SU-DHL-6 (cell line): ENCODE results near the gene PPP1R14C.

Experiments used
- H2AFZ ChIP-seq: fragments of 200-600 bp; sonication (generic); 2 replicates; pipeline ENCODE4 v1.6.1; 2014; ENCODE audit warnings: low read depth, mild to moderate bottlenecking, moderate library complexity, mixed read lengths, antibody characterized with exemption, low read length; ENCODE audit not compliant: severe bottlenecking
- H3F3A ChIP-seq: fragments of 200-600 bp; shearing (Covaris generic); 2 replicates; pipeline ENCODE4 v1.6.0; 2016; ENCODE audit warnings: antibody characterized with exemption, mild to moderate bottlenecking; ENCODE audit not compliant: insufficient read depth
- H3K27ac ChIP-seq: fragments of 200-600 bp; sonication (generic); 2 replicates; pipeline ENCODE4 v1.5.1; 2016; ENCODE audit warnings: low read depth, mild to moderate bottlenecking, low read length, moderate library complexity, mixed read lengths
- H3K27me3 ChIP-seq: fragments of 200-600 bp; sonication (generic), shearing (Covaris generic); 2 replicates; pipeline ENCODE4 v1.6.0; 2014; ENCODE audit warnings: mild to moderate bottlenecking, low read length
- H3K36me3 ChIP-seq: fragments of 200-600 bp; sonication (generic); 2 replicates; pipeline ENCODE4 v1.6.1; 2014; ENCODE audit warnings: mild to moderate bottlenecking, low read length, mixed read lengths
- H3K4me2 ChIP-seq: fragments of 300-600, 200-600 bp; shearing (Covaris generic), sonication (generic); 2 replicates; pipeline ENCODE4 v1.6.0; 2014; ENCODE audit warnings: low read length, low read depth, mild to moderate bottlenecking; ENCODE audit not compliant: poor library complexity, severe bottlenecking
- H3K4me3 ChIP-seq: fragments of 200-600 bp; sonication (generic); 2 replicates; pipeline ENCODE4 v1.5.1; 2014; ENCODE audit warnings: antibody characterized with exemption, low read length, mild to moderate bottlenecking, mixed read lengths; ENCODE audit not compliant: insufficient read depth, poor library complexity, severe bottlenecking
- H3K79me2 ChIP-seq: fragments of 200-600 bp; sonication (generic); 2 replicates; pipeline ENCODE4 v1.6.1; 2014; ENCODE audit warnings: mild to moderate bottlenecking, low read length, moderate library complexity; ENCODE audit not compliant: insufficient read depth
- H3K9ac ChIP-seq: fragments of 200-600 bp; sonication (generic); 2 replicates; pipeline ENCODE4 v1.7.0; 2014; ENCODE audit warnings: mild to moderate bottlenecking, low read length
- H3K9me2 ChIP-seq: fragments of 200-600 bp; sonication (generic); replicated peaks from 2 replicates; pipeline ENCODE4 v1.6.1; 2014; ENCODE audit warnings: low read length; ENCODE audit not compliant: insufficient read depth
- H3K9me3 ChIP-seq: fragments of 200-600 bp; sonication (generic); 2 replicates; pipeline ENCODE4 v1.6.1; 2014; ENCODE audit warnings: low read length, mixed read lengths; ENCODE audit not compliant: insufficient read depth
- H4K20me1 ChIP-seq: fragments of 200-600 bp; sonication (generic); 2 replicates; pipeline ENCODE4 v1.6.1; 2014; ENCODE audit warnings: low read depth, mild to moderate bottlenecking, antibody characterized with exemption, low read length, moderate library complexity, mixed read lengths
- EZH2phosphoT487 ChIP-seq: fragments of 200-600 bp; sonication (generic), shearing (Covaris generic); conservative IDR thresholded peaks from 2 replicates; pipeline ENCODE4 v1.6.1; 2018; ENCODE audit warnings: mild to moderate bottlenecking, antibody characterized with exemption, low read length, moderate library complexity, mixed read lengths
- TF ChIP-seq, protein P1 (sequence below): fragments of 200-600 bp; sonication (generic); IDR thresholded peaks from one replicate; pipeline ENCODE4 v1.5.1; 2017; ENCODE audit warnings: antibody characterized with exemption, mild to moderate bottlenecking, low read length, moderate library complexity; ENCODE audit not compliant: insufficient read depth, poor library complexity, severe bottlenecking

Gene PPP1R14C

DNA sequence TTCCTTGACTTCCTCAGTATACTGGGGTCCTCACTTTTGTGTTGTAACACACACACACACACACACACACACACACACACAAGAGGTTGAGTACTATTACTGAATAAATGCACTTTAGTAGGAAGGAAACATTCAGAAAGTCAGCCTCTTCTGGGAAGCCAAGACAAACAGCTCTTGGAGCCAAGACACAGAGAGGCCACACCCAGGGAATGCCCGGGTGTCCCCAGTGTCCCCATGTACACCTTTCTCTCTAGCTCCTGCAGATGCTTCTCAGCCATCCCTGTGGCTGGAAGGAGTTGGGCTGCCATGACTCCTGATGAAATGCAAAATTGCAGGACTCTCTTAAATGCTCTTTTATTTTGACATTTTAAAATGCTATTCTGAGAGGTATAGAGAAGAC is 70.5 kb downstream of the PPP1R14C start:
- Histone ChIP-seq H3K9me3 (no peaks in the 10 kb centered on the region), H3K4me3 (no peak overlapping the region), H3K79me2 (no peaks in the 10 kb centered on the region), H3K4me2 (no peak overlapping the region), H4K20me1 (no peaks in the 10 kb centered on the region), H3F3A (no peaks in the 10 kb centered on the region), H3K27me3 (no peaks in the 10 kb centered on the region), H3K27ac (no peak overlapping the region), H3K9ac (no peak overlapping the region), H3K9me2 (no peaks in the 10 kb centered on the region), H2AFZ (no peak overlapping the region), H3K36me3 (no peaks in the 10 kb centered on the region)
- TF ChIP-seq, protein P1, sequence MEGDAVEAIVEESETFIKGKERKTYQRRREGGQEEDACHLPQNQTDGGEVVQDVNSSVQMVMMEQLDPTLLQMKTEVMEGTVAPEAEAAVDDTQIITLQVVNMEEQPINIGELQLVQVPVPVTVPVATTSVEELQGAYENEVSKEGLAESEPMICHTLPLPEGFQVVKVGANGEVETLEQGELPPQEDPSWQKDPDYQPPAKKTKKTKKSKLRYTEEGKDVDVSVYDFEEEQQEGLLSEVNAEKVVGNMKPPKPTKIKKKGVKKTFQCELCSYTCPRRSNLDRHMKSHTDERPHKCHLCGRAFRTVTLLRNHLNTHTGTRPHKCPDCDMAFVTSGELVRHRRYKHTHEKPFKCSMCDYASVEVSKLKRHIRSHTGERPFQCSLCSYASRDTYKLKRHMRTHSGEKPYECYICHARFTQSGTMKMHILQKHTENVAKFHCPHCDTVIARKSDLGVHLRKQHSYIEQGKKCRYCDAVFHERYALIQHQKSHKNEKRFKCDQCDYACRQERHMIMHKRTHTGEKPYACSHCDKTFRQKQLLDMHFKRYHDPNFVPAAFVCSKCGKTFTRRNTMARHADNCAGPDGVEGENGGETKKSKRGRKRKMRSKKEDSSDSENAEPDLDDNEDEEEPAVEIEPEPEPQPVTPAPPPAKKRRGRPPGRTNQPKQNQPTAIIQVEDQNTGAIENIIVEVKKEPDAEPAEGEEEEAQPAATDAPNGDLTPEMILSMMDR, result no peak
- TF ChIP-seq EZH2phosphoT487, result no peak

DNA sequence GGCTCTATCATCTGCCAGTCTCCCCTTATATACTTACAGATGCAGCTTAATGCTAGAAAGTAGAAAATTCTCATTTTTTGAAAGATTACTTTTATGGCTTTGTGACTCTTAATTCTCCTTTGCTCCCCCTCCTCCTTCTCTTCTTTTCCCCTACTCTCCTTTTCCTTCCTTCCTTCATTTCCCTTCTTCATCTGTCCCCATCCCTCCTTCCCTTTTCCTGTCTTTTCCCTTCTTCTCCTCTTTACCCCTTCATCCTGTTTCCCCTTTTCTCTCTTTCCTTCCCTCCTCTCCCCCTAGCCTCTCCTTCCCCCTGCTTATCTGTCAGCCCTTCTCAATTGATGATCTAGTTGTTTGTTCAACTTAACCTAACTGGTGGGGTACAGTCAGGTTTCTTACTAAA is 71.5 kb downstream of the PPP1R14C start:
- H3K4me3 ChIP-seq, result no peak overlapping the region
- no peaks in the 10 kb centered on the region for H4K20me1 ChIP-seq
- no peak overlapping the region for H3K27ac ChIP-seq
- H3K9me2 ChIP-seq, result no peaks in the 10 kb centered on the region
- H3K4me2 ChIP-seq, result no peak overlapping the region
- H3K36me3 ChIP-seq, result no peaks in the 10 kb centered on the region
- TF ChIP-seq, protein P1, result no peak
- TF ChIP-seq EZH2phosphoT487, result no peak
- no peaks in the 10 kb centered on the region for H3F3A ChIP-seq
- no peak overlapping the region for H3K9ac ChIP-seq
- H3K79me2 ChIP-seq, result no peaks in the 10 kb centered on the region
- no peaks in the 10 kb centered on the region for H3K9me3 ChIP-seq
- H3K27me3 ChIP-seq, result no peaks in the 10 kb centered on the region
- H2AFZ ChIP-seq, result no peak overlapping the region

DNA sequence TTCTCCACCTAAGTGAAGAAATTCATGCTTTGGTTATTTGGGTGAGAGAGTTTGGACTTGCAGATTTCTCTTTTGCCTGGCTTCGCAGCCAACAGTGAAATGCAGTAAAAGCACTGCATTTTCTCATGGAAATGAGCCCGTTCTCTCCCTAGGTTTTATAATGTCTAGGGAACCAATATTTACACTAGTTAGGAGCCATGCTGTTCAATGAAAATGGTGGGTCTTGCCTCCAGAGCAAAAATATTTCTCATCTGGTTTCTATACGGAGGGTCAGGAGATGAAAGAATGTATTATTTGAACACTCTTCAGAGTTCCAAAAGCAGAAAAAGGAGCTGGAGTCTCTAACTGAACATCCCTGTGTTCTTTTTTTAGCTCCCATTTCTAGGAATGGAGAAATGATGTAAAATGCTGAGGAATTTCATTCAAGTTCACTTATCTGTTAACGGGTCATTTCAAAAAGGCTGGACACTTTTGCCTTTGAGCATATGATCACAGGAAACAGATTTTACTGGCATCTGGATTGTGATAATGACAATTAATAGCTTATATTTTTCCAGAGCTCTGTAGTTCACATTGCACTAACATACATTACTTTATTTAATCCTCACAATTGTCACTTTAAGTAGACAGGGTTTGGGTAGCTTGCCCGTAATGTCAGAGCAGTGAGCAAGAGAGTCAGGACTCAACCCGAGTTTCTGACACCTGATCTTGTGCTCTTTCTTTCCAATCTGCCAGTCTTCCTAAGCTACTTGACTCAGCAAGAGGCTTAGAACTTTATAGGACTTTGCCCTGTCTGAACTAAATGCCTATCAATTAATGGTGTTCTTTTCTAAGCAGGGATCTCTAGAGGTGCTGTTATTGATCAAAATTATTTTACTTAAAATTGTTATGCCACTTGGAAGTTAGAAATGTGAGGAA is 78.0 kb downstream of the PPP1R14C start:
- Histone ChIP-seq H3K79me2 (no peaks in the 10 kb centered on the region), H3F3A (no peaks in the 10 kb centered on the region), H3K4me2 (no peak overlapping the region), H3K4me3 (no peak overlapping the region), H4K20me1 (no peaks in the 10 kb centered on the region), H3K9me3 (no peaks in the 10 kb centered on the region), H3K9me2 (no peaks in the 10 kb centered on the region), H2AFZ (no peak overlapping the region), H3K36me3 (no peaks in the 10 kb centered on the region), H3K27me3 (no peaks in the 10 kb centered on the region), H3K27ac (no peak overlapping the region), H3K9ac (no peak overlapping the region)
- no peak for TF ChIP-seq EZH2phosphoT487
- TF ChIP-seq, protein P1, result no peak
